Myocyte (in vitro differentiated cells): ENCODE results near the gene WDFY2. TPM values are rescaled to one million over a fixed set of nuclear protein-coding genes. Genes with fewer than 3 reads are reported as not detected.
A peak's percentile ranks its signal among the peaks of the same experiment; 100 is the strongest.
"Not testable (repeated sequence)": the region's sequence is repeated elsewhere in the genome, so short reads cannot be mapped to it uniquely, and the experiment has no call there.

Experiments
- DNase-seq: peaks from one replicate; pipeline ENCODE4 v3.0.0-alpha.2; 2012; ENCODE audit warnings: low read depth
- total RNA-seq: library from RNA; depleted of rRNA; stranded (reverse); fragments of >200 nt; gene quantifications from 2 replicates; pipeline ENCODE4 v1.2.3, GENCODE V29; 2014

Gene WDFY2
- total RNA-seq, 1 donor from 2014 or later: 6.1 TPM

DNA sequence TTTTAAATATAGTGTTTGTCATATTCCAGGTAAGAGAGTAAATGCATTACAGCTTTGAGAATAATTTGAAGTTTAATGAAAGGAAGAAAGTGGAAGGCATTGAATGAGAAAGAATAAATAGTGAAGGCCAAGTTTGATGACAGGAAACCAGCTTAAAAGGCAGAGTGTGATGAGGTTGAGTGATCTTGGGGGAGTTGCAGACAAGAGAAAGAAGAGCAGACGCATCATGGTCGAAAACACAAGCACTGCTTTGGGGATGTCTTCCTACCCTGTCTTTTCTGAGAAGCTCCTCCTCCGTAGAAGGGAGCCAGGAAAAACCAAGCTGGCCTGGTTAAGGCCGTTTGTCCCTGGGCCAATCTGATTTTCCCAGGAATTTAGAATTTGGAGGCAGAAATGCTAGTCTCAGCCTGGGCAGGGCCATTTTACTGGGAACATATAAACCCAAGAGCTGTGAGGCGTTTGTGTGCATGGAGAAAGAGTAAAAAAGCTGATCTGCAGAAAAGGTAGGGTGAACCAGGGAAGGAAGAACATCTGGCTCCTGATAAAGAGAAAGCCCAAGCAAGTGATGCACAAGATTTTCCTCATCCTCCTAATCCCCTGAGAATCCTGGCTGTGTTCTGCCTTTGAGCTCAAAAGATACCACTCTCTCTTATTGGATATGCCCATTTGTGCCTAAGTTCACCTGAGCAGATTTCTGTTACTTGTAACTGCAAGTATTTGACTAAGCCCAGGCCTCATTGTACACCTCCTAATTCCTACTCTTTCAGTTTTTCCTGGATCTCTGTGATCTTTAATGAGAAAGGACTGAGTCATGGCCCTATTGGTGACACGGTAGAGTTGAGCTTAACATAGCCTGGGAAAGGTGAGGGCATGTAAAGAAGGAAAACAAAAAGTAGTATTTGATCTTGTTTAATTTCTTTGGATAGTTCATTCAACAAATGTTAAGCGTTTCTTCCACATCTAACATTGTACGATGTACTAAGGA, 80.0 kb downstream of the WDFY2 start:
- no peak for DNase-seq

DNA sequence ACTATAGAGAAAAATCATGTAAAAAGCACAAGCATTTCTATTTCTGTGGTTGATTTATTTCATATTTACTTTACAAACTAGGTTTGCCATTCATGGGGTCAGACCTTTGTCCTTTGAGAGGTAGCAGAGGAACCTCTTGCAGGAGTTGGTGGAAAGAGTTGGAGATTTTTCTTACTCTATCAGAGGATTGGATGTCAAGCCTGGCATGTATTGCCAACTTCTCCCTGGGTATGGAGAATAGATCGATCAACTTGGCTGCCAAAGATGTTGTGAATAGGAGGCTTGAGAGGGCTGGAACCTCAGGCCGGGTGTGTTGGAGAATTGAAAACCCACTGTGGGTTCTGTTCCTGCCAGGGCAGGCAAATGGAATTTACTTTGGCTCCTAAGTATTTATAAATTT, 81.2 kb downstream of the WDFY2 start:
- no peak for DNase-seq

DNA sequence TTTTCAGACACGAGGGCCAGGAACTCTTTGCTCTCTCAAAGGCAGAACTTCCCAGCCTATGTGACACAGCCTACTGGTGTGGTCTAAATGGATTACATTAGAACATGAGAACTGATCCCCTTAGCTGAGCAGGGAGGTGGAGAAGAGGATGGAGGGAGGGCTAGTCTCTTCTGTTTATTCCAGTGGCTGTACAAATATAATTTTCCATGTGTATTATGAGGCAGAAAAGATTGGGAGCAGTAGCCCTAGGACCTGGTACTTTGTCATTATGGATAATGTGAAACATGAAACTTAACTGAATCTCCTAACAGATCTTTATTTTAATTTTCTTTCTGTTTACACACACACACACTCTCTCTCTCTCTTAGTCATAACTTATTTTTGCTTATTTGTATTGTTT, 82.1 kb downstream of the WDFY2 start:
- DNase-seq: peak; percentile 50

DNA sequence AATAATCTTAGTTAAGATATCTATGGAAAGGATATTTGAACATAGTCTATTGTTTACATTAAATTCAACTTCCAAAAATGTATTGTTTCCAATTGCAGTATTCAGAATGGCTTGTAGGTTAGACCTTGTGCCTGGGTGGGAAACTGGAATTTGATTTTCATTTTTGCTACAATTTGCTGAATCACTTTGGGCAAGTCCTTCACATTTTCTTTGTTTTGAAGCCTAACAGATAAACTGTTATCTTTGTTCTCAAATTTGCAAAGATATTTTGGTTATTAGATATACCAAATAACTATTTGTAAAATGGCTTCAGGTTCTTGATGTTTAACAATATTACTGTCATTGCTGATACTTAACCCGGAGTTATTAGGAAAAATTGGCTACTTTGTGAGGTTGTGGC, 82.6 kb downstream of the WDFY2 start:
- no peak for DNase-seq

DNA sequence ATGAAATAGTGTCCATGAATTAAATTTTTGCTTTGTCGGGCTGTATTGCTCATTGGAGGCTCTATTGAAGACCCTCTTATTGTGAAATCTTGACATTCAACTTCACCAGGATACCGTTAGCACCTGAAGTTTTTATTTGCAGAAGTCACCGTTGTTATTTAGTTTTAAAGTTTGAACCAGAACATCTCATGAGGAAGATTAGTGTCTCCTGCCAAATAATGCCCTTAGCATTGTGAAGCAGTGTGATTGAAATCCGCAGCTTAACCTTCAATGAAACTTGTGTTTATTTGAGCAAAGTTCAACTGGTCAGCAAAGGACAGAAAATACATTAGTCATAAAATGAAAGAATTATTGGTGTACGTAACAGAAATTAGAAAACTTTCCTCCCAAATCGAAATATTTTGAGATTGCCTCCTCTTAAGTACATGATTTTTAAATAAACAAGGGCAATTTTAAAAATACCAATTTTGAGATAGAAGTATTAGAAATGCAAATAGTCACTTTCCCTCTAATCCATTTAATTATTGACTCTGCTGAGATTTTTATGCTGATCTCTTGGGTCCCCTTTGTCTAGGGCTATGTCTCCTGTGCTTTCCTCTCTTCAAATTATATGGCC, 84.4 kb downstream of the WDFY2 start:
- no peak for DNase-seq

DNA sequence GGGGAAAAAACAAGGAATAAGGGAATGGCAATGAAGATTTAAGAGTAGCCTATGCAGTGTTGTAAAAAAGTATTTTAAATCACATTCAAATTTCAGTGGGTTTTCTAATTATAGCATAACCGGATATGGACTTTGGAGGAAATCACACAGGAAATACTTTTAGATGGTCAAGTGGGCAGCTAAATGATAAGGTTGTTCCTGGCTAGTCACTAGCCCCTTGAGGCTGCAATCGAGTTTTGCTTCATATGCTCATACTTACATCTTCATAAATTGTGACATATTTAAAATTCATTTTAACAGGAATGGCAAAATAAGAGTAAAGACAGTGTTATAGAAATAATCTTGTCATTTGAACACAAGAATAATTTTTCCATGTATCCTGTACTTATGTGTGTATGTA, 88.9 kb downstream of the WDFY2 start:
- DNase-seq: no peak

DNA sequence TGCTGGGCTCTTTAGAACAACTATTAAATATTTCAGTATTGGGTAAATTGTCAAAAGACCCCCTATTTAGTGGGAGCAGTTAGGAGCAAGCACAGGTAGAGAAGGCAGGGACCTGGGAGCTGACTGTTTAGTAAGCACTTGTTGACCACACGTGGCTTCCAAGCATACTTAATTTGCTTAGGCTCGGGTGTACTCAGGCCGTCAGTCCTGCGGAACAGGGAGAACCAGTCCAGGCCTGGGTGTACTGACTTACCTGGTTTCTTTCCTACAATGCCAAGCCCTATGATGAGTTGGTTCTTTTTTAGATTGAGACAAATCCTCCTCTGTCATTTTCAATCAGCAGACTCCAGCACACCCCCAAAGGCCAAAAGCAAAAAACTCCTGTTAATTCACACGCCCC, 90.0 kb downstream of the WDFY2 start:
- no peak for DNase-seq

DNA sequence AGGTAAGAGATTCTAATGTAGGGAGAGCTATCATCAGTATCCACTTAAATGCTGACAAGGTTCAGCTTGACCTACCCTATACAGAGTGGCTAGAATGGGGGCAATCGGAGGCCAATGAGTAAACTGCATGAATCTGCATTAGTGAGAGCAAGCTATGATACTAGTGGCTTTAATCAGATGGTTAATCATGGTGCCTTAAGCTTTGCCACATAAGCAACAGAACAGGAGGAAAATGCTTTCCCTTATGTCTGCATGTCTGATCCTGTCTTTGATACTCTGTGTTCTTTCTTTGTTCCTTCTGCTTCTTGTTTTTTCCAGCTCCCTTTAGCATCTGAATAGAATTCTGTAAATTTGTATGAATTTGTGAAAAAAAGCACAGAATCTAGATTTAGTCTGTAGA, 91.1 kb downstream of the WDFY2 start:
- no peak for DNase-seq

DNA sequence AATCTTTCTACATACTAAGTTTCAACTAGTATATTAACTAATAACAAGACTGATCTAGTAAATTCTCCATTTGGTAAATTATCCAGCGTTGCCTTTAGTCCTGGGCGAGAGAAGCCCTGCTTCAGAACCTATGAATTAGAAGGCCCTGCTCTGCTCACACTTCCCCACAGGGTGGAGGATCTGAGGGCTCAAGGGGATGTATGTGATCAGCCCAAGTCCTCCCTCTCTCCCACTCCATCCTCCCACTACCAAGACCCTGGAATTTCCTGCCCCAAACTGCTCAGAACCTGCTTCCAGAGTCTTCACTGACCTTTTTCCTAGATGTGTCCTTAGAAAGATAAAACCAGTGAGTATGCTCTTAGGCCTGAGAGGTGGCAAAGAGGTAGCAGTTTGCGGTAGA, 91.6 kb downstream of the WDFY2 start:
- DNase-seq: no peak

DNA sequence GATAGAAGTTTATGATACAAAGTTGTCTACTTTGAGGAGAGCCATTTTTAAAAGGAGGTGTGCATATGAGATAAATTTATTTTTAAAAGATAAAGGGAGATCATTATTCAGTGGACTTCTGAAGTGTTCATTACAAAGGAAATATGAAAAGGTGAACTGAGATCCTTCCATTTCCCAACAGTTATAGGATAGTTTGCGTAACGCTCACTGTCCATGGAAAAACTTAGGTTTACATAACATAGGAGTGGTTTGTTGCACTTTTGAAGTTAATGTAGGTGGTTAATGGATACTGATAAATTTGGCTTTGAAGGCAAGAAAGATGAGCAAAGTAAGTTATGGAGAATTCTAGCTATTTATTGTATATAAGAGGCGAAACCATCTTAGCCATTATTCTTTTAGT, 92.5 kb downstream of the WDFY2 start:
- no peak for DNase-seq

DNA sequence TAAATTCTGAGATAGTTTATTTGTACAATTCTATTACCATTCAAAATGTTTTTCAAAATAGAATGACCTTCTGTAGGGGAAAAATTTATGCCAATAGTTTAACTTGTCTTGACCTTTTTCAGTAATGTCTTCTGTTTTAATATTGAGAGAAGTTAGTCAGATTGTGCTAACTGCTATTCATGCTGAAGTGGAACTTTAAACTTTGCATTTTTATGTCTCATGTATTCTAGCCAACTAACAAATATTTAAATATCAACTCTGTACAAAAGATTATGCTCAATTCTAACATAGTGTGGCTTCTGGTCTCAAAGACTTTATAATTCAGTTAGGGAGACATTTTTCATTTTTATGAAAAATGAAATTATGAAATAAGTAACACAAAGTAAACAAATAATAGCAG, 94.2 kb downstream of the WDFY2 start:
- DNase-seq: no peak

DNA sequence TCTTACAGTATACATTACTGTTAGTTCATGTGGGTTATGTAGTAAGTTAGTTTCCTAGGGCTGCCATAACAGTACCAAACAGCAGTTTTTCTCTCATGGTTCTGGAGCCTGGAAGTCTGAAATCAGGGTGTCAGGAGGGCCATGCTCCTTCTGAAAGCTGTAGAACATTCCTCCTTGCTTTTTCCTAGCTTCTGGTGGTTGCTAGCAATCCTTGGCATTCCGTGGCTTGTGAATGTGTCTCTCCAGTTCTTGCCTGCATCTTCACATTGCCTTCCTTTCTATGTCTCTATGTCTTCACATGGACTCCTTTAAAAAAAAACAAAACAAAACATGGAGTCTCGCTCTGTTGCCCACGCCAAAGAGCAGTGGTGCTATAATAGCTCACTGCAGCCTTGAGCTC, 95.4 kb downstream of the WDFY2 start:
- no peak for DNase-seq

DNA sequence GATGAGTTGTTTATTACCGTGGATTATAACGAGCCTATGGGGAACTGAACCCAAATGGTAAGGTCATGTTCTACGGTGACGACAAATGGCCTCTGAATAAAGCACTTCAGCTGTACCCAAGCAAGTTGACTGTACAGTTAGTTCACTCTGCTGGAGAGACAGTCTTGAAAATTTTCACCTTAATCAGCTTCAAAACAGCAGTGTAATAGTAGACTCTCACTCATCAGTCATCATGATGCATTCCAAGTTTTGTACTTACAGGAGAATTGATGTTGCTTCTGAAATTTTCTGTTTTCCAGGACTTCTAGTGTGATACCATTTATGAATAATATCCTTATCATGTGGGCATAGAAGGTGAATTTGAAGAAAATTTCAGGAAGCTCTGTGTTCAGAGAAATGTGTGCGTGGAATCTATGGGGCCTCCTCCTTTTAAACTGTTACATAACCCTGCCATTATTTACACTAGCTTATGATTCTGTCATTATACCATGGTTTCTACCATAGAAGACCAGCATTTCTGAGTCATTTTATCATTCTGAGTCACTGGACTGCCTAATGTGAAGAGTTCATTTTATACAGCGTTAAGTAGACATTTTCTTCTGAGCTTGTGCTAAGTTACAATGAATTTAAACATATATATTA, 96.9 kb downstream of the WDFY2 start:
- no peak for DNase-seq

DNA sequence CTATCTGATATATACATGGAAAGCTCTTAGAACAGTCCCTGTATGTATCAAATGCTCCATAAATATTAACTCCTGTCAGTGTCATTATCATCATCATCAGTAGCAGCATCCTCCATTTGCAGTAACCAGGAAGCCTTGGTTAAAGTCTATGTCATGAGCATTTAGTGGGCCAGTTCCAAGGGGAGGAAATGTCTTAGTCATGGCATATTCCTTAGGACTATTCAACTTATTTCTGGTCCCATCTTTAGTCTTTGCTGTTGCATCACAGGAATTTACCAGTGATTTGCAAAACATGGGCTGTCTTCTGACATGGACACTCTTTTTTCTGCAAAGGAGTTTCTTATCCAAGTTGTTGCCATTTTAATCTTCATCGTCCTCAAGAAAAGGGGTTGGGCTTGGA, 98.4 kb downstream of the WDFY2 start:
- DNase-seq: no peak

DNA sequence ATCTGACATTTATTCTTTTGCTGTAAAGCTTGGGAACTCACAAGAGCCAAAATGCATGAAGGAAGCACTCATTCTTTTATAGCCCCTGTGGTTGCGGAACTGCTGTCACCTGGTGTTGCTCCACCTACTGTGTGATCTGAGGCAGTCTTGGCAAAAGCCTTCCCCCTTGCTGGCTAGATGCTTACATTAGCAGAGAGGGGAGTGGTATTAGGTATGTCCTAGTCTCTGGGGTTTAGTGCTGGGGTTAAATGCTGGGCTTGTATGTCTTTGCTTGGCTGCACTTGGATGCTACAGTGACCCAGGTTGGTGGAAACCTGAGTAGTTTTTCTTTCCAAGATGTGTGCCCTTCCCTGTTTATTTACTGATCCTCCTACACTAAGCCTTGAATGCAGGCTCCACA, 99.3 kb downstream of the WDFY2 start:
- DNase-seq: no peak

DNA sequence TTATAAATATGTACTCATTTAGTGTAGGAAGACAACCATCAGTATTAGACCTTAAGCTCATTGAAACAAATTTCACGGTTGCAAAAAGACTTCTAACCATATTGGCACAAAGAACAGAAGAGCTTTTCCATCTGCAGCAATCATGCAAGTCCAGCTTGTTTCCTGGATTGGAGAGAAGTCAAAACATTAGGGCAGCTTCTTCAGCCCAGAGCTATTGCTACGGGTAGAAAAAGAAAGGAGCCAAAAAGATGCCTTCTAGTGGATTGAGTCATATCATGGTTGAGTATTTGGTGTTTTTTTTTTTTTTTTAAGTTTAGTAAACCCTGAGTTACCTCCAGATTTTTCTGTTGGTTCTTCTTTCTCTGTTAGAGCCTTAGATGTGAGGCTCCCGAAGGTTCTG, 99.8 kb downstream of the WDFY2 start:
- no peak for DNase-seq

DNA sequence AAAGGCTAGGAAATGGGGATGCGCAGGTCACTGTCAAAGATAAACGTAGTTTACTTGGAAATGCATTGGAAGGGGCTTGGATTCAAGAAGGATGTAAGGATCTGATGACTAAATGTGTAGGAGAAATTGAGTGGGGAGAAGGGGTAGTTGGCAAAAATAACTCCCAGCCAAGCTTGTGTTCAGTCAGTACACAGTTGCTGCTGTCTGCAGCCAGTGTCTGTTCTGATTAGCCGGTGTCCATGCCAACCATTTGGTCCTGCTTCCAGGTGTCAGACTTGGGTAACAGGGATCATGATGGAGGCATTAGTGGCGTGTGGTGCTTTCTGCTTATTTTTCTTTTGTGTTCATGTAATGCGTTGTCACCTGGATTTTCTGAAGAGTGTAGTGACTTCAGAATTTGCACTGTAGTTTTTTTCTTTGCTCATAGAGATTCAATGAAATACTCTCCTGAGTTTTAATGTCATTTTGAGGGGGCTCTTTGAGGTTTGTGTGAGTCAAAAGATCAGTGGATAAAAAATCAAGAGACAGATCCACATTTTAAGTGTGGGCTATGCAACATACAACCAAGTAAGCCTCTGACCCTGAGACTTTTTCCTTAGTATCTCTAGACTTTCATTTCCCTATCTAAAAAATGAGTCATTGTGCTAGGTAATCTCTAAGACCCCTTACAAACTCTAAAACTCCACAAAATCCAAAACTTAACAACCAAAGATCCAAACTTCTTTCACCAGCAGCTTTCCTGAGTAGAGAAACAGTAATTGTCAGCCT, 103.9 kb downstream of the WDFY2 start:
- no peak for DNase-seq

DNA sequence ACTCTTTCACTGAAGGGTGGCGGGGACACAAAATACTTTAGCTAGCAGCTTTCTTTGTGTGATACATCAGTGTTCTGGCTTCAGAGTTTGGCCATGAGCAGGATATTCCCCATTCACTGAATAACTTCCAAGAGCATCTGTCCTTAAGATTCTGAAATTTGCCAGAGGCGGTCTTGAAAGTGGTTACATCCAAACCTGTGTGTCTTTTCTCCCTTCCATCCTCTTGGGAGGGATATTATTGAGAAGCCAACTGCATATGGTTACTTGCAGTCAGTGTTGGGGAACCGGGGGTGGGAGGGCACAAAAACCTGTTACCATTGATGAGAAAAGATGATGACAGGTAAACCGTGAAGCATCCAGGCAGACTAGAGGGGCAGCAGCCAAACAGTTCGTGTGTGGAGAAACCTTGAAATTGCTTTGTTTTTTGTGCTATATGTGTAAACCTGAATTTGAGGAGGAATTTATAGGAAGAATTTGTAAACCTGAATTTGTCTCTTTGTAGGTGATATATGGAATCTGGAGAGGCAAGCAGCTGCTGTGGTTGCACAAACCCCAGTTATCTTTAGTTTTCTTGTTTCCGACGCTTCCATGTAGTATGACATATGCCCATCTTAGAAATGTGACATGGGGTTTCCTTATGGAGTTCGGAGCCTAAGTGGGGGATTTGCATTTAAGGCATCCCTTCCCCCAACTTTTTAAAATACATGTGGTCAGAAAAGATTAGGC, 104.8 kb downstream of the WDFY2 start:
- DNase-seq: no peak

DNA sequence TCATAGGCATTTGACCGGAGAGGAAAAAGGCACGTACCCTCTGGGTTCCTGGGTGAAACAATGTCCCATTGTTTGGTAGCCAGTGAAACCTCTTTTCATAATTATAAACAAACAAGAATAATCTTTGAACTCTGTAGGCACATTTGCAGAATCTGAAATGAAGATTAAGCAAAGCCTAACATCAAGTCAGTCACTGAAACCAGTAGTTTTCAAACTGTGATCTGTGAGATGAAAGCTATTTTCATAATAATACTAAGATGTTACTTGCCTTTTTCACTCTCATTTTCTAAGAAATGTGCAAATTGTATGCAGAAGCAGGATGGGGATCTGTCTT, 105.4 kb downstream of the WDFY2 start:
- DNase-seq: no peak

DNA sequence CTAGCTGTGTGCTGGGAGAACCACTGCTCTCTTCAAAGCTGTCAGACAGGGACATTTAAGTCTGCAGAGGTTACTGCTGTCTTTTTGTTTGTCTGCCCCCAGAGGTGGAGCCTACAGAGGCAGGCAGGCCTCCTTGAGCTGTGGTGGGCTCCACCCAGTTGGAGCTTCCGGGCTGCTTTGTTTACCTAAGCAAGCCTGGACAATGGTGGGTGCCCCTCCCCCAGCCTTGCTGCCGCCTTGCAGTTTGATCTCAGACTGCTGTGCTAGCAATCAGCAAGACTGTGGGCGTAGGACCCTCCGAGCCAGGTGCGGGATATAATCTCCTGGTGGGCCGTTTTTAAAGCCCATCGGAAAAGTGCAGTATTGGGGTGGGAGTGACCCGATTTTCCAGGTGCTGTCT, 111.4 kb downstream of the WDFY2 start:
- DNase-seq: not testable (repeated sequence)

DNA sequence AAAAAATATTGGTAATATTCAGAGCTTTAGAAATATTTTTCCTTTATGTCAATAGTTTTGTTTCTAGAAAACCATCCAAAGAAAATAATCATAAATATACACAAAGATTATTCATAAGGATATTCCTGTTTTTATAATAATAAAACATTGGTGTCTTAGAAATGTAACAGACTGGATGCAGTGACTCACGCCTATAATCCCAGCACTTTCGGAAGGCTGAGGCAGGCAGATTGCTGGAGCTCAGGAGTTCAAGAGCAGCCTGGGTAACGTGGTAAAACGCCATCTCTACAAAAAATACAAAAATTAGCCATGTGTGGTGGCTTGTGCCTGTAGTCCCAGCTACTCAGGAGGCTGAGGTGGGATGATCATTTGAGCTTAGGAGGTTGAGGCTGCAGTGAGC, 112.9 kb downstream of the WDFY2 start:
- peak; percentile 22 for DNase-seq
